HCT116 (cell line): ENCODE measurements around the gene CD59. TPM values are rescaled to one million over a fixed set of nuclear protein-coding genes. Genes with fewer than 3 reads are reported as not detected.

Experiments
- ATAC-seq: fragments of 200-7000 bp; cut with Tn5 transposase; 2 replicates; pipeline ENCODE4 v1.9.1; 2020; ENCODE audit warnings: mild to moderate bottlenecking, moderate library complexity
- BruUV-seq: library from RNA; stranded (reverse); fragments of 400-500 nt; replicated peaks from 2 replicates; lab custom pipeline; 2021; lab: Mats Ljungman, UMichigan
- CTCF ChIA-PET: fragments of 300-600 bp; sonication (Branson Sonifier 250); formaldehyde crosslinking; loops from one replicate; lab custom pipeline; 2021; ENCODE audit warnings: antibody characterized with exemption; lab: Charles Lee
- POLR2A ChIA-PET: fragments of 300-600, 350-600 bp; sonication (Branson Sonifier 250); formaldehyde crosslinking; loops from one replicate; lab custom pipeline; 2021; ENCODE audit warnings: antibody characterized with exemption; lab: Charles Lee
- RAD21 ChIA-PET, 2 experiments: fragments of 300-600 bp; sonication (Branson Sonifier 250); formaldehyde crosslinking; loops; one replicate each; lab custom pipeline; 2023; ENCODE audit warnings: low total read pairs in 2 of 2; ENCODE audit not compliant: uncharacterized antibody in 2 of 2, unreplicated experiment in 2 of 2, low non-redundant PET in 1 of 2; lab: Charles Lee
- DNase-seq: peaks from one replicate; pipeline ENCODE4 v3.0.0-alpha.2; 2010; ENCODE audit warnings: low read depth, low spot score
- H2AFZ ChIP-seq: fragments of 200-600 bp; shearing (Covaris generic), sonication (generic); 2 replicates; pipeline ENCODE4 v1.6.1; 2017; ENCODE audit warnings: low read depth, mixed run types, mixed read lengths, antibody characterized with exemption, low read length; ENCODE audit not compliant: poor library complexity, severe bottlenecking
- H3K27ac ChIP-seq: 2 replicates; pipeline ENCODE4 v1.5.1; 2012; ENCODE audit warnings: low read depth, low read length
- H3K27me3 ChIP-seq: fragments of 200-600 bp; sonication (generic); 2 replicates; pipeline ENCODE4 v1.6.1; 2016; ENCODE audit warnings: mixed run types, low read length, mixed read lengths; ENCODE audit not compliant: insufficient read depth
- H3K36me3 ChIP-seq, 2 experiments: fragments of 200-500 bp in 1 of 2; fragments of 200-600 bp in 1 of 2; sonication (Bioruptor generic) in 1 of 2; sonication (generic) in 1 of 2; 2 replicates each; pipeline versions ENCODE4 v1.5.1 to v1.6.1; 2014 to 2016; ENCODE audit warnings: low read length in 2 of 2, inconsistent platforms in 1 of 2, mixed read lengths in 1 of 2, mixed run types in 1 of 2; ENCODE audit not compliant: insufficient read depth in 2 of 2, control insufficient read depth in 1 of 2
- H3K4me1 ChIP-seq, 2 experiments: fragments of 200-600 bp in 1 of 2; sonication (generic) in 1 of 2; 2 replicates each; pipeline versions ENCODE4 v1.5.1 to v1.6.1; 2012 to 2017; ENCODE audit warnings: low read length in 2 of 2, inconsistent platforms in 1 of 2, mild to moderate bottlenecking in 1 of 2, mixed read lengths in 1 of 2, mixed run types in 1 of 2, moderate library complexity in 1 of 2; ENCODE audit not compliant: insufficient read depth in 2 of 2, control insufficient read depth in 1 of 2
- H3K4me2 ChIP-seq: fragments of 200-600 bp; sonication (generic); 2 replicates; pipeline ENCODE4 v1.6.1; 2017; ENCODE audit warnings: mixed run types, low read length, mixed read lengths
- H3K4me3 ChIP-seq, 2 experiments: fragments of 200-600 bp in 1 of 2; sonication (generic) in 1 of 2; replicated peaks in 1 of 2; 2 replicates each; pipeline ENCODE4 v1.5.1; 2011 to 2016; ENCODE audit warnings: low read length in 2 of 2, control low read depth in 1 of 2, low read depth in 1 of 2, mild to moderate bottlenecking in 1 of 2, mixed read lengths in 1 of 2, mixed run types in 1 of 2
- H3K79me2 ChIP-seq: fragments of 200-600 bp; sonication (generic); 2 replicates; pipeline ENCODE4 v1.6.1; 2017; ENCODE audit warnings: mild to moderate bottlenecking, mixed run types, low read length, moderate library complexity, mixed read lengths; ENCODE audit not compliant: insufficient read depth
- H3K9ac ChIP-seq: fragments of 200-600 bp; sonication (generic); 2 replicates; pipeline ENCODE4 v1.6.1; 2016; ENCODE audit warnings: low read length, mixed read lengths
- H3K9me2 ChIP-seq: fragments of 200-600 bp; sonication (generic), shearing (Covaris generic); 2 replicates; pipeline ENCODE4 v1.6.1; 2017; ENCODE audit warnings: mixed run types, mild to moderate bottlenecking, moderate library complexity; ENCODE audit not compliant: insufficient read depth
- H3K9me3 ChIP-seq, 2 experiments: fragments of 200-500 bp in 1 of 2; fragments of 200-600 bp in 1 of 2; sonication (Bioruptor generic) in 1 of 2; sonication (generic) in 1 of 2; 2 replicates each; pipeline ENCODE4 v1.6.1; 2014 to 2017; ENCODE audit warnings: low read length in 2 of 2, mixed read lengths in 2 of 2, inconsistent platforms in 1 of 2, low read depth in 1 of 2, mild to moderate bottlenecking in 1 of 2, mixed run types in 1 of 2, moderate library complexity in 1 of 2; ENCODE audit not compliant: control insufficient read depth in 1 of 2, insufficient read depth in 1 of 2
- H4K20me1 ChIP-seq: fragments of 200-600 bp; sonication (generic), shearing (Covaris generic); 2 replicates; pipeline ENCODE4 v1.6.1; 2017; ENCODE audit warnings: mixed run types, mild to moderate bottlenecking, moderate library complexity; ENCODE audit not compliant: insufficient read depth
- ATF3 ChIP-seq: IDR thresholded peaks from 2 replicates; pipeline ENCODE4 v1.6.1; 2012
- CTCF ChIP-seq, 3 experiments: fragments of 200-600 bp in 1 of 3; sonication (generic) in 1 of 3; IDR thresholded peaks in 2 of 3; conservative IDR thresholded peaks in 1 of 3; 2 replicates each; pipeline ENCODE4 v1.5.1; 2012 to 2017; ENCODE audit warnings: low read depth in 2 of 3, low read length in 2 of 3, antibody characterized with exemption in 1 of 3, borderline replicate concordance in 1 of 3, control low read depth in 1 of 3, mild to moderate bottlenecking in 1 of 3, mixed read lengths in 1 of 3, mixed run types in 1 of 3, moderate library complexity in 1 of 3; ENCODE audit not compliant: insufficient read depth in 1 of 3
- EGR1 ChIP-seq: IDR thresholded peaks from 2 replicates; pipeline ENCODE4 v1.6.1; 2012; ENCODE audit warnings: low read depth
- EZH2 ChIP-seq: fragments of 200-600 bp; sonication (generic); IDR thresholded peaks from 2 replicates; pipeline ENCODE4 v1.6.1; 2017; ENCODE audit warnings: antibody characterized with exemption, mixed run types
- EZH2phosphoT487 ChIP-seq: fragments of 200-600 bp; IDR thresholded peaks from 2 replicates; pipeline ENCODE4 v1.6.1; 2018; ENCODE audit warnings: antibody characterized with exemption, borderline replicate concordance
- FOSL1 ChIP-seq: IDR thresholded peaks from 2 replicates; pipeline ENCODE4 v1.6.1; 2012; ENCODE audit warnings: low read depth
- JUND ChIP-seq: IDR thresholded peaks from 2 replicates; pipeline ENCODE4 v1.6.1; 2012
- MAX ChIP-seq: IDR thresholded peaks from 2 replicates; pipeline ENCODE4 v1.6.1; 2012
- POLR2A ChIP-seq: IDR thresholded peaks from 2 replicates; pipeline ENCODE4 v1.7.0; 2011; ENCODE audit warnings: borderline replicate concordance; ENCODE audit not compliant: insufficient read depth, insufficient read length; ENCODE audit errors: extremely low read depth
- POLR2AphosphoS5 ChIP-seq: IDR thresholded peaks from 2 replicates; pipeline ENCODE4 v1.6.1; 2011; ENCODE audit warnings: mild to moderate bottlenecking, low read depth, low read length, moderate library complexity
- RAD21 ChIP-seq: IDR thresholded peaks from 2 replicates; pipeline ENCODE4 v1.6.1; 2012; ENCODE audit warnings: low read depth, mild to moderate bottlenecking
- REST ChIP-seq: IDR thresholded peaks from 2 replicates; pipeline ENCODE4 v1.6.1; 2012; ENCODE audit warnings: low read depth
- SIN3A ChIP-seq: IDR thresholded peaks from 2 replicates; pipeline ENCODE4 v1.6.1; 2012; ENCODE audit warnings: low read depth
- SP1 ChIP-seq: IDR thresholded peaks from 2 replicates; pipeline ENCODE4 v1.6.1; 2012; ENCODE audit warnings: low read depth
- YY1 ChIP-seq: IDR thresholded peaks from 2 replicates; pipeline ENCODE4 v1.6.1; 2011; ENCODE audit warnings: low read length, low read depth, moderate library complexity, mild to moderate bottlenecking; ENCODE audit not compliant: insufficient replicate concordance; ENCODE audit errors: extremely low read depth
- ZBTB33 ChIP-seq: IDR thresholded peaks from 2 replicates; pipeline ENCODE4 v1.6.1; 2011; ENCODE audit warnings: mild to moderate bottlenecking, low read length, moderate library complexity; ENCODE audit not compliant: insufficient replicate concordance; ENCODE audit errors: extremely low read depth
- ZNF274 ChIP-seq: fragments of 200-500 bp; sonication (Bioruptor generic); IDR thresholded peaks from 2 replicates; pipeline ENCODE4 v1.6.1; 2014; ENCODE audit warnings: mild to moderate bottlenecking, low read depth, low read length, inconsistent platforms
- intact Hi-C: fragments of 100-400 bp; cut with micrococcal nuclease; formaldehyde crosslinking; loops from 2 replicates; pipeline ENCODE4 v1.10.0; 2022
- total RNA-seq: library from RNA; stranded (reverse); gene quantifications from one replicate; pipeline ENCODE4 v1.2.1, GENCODE V29; 2021; ENCODE audit not compliant: unreplicated experiment

The CD59 gene
- total RNA-seq, 1 experiment from 2014 or later, result 122 TPM

- no TSS peak for BruUV-seq
- Histone ChIP-seq H3K9me3 (no peaks in the 10 kb centered on the region), H3K4me3 (no peak overlapping the region), H3K79me2 (no peaks in the 10 kb centered on the region), H3K9me2 (no peaks in the 10 kb centered on the region), H4K20me1 (no peaks in the 10 kb centered on the region), H3K36me3 (no peaks in the 10 kb centered on the region), H3K4me2 (no peak overlapping the region), H3K27me3 (no peaks in the 10 kb centered on the region), H3K9ac (no peak overlapping the region), H3K27ac (no peak overlapping the region), H3K4me1 (peaks cover 0 to 14% of the 10 kb centered on the region in 2 experiments; a peak in 2 of 4 replicates), H2AFZ (no peak overlapping the region)
- ChIA-PET RAD21 (no interaction called here), POLR2A (no interaction called here), CTCF (no interaction called here)
- intact Hi-C loops, result no loop called here
- ATAC-seq (no peak), DNase-seq (no peak)
- TF ChIP-seq EGR1 (no peak), EZH2phosphoT487 (no peak), JUND (no peak), YY1 (no peak), SIN3A (no peak), MAX (no peak), ZNF274 (no peak), EZH2 (no peak), REST (no peak), ZBTB33 (no peak), POLR2AphosphoS5 (no peak), POLR2A (no peak), CTCF (IDR thresholded peaks at IDR 0.05 in 2 of 3, conservative IDR thresholded peaks at IDR 0.05 in 1 of 3; ENCODE audit: borderline replicate concordance in 1 of 3, insufficient read depth in 1 of 3, low read depth in 2 of 3, low read length in 2 of 3) (no peak), SP1 (no peak), RAD21 (no peak), FOSL1 (no peak), ATF3 (no peak)
Measured at GRCh38 chr11:33669598-33670249, 66.5 kb downstream of the CD59 start.
